OCI-LY7 (cell line): ENCODE measurements around the gene GNAZ. TPM values are rescaled to one million over a fixed set of nuclear protein-coding genes. Genes with fewer than 3 reads are reported as not detected.

Source experiments
- BruUV-seq: library from RNA; stranded (reverse); fragments of 400-500 nt; replicated peaks from 2 replicates; lab custom pipeline; 2021; lab: Mats Ljungman, UMichigan
- CTCF ChIA-PET: fragments of 300-600 bp; sonication (Branson Sonifier 250); formaldehyde crosslinking; loops from one replicate; lab custom pipeline; 2022; ENCODE audit warnings: antibody characterized with exemption; ENCODE audit not compliant: unreplicated experiment; lab: Charles Lee
- POLR2A ChIA-PET: fragments of 300-600 bp; sonication (Branson Sonifier 250); formaldehyde crosslinking; loops from one replicate; lab custom pipeline; 2022; ENCODE audit warnings: antibody characterized with exemption; lab: Charles Lee
- DNase-seq: peaks from one replicate; pipeline ENCODE4 v3.0.0-alpha.2; 2015; ENCODE audit warnings: low spot score
- H2AFZ ChIP-seq: fragments of 200-600 bp; sonication (generic), shearing (Covaris generic); 2 replicates; pipeline ENCODE4 v1.6.1; 2014; ENCODE audit warnings: mild to moderate bottlenecking, antibody characterized with exemption, low read length, moderate library complexity
- H3K27ac ChIP-seq: fragments of 200-600 bp; sonication (generic); 2 replicates; pipeline ENCODE4 v1.5.1; 2014; ENCODE audit warnings: mixed run types, low read depth, mild to moderate bottlenecking, moderate library complexity, low read length, inconsistent platforms; ENCODE audit not compliant: poor library complexity, severe bottlenecking
- H3K36me3 ChIP-seq: fragments of 200-600 bp; sonication (generic); 2 replicates; pipeline ENCODE4 v1.6.1; 2014; ENCODE audit warnings: mild to moderate bottlenecking, antibody characterized with exemption, low read length, moderate library complexity, mixed read lengths; ENCODE audit not compliant: insufficient read depth
- H3K4me1 ChIP-seq: fragments of 200-600 bp; sonication (generic); 2 replicates; pipeline ENCODE4 v1.5.1; 2014; ENCODE audit warnings: mild to moderate bottlenecking, low read length; ENCODE audit not compliant: insufficient read depth, poor library complexity, severe bottlenecking
- H3K4me2 ChIP-seq: fragments of 200-600 bp; sonication (generic); 2 replicates; pipeline ENCODE4 v1.6.1; 2014; ENCODE audit warnings: mild to moderate bottlenecking, low read length
- H3K4me3 ChIP-seq: fragments of 200-600 bp; sonication (generic); 2 replicates; pipeline ENCODE4 v1.5.1; 2014; ENCODE audit warnings: mild to moderate bottlenecking, low read depth, low read length; ENCODE audit not compliant: poor library complexity, severe bottlenecking
- H3K79me2 ChIP-seq: fragments of 200-600 bp; sonication (generic); 2 replicates; pipeline ENCODE4 v1.6.1; 2016; ENCODE audit warnings: low read depth, mild to moderate bottlenecking, low read length, moderate library complexity, mixed read lengths; ENCODE audit not compliant: insufficient read depth
- H3K9me2 ChIP-seq: fragments of 200-600 bp; sonication (generic); 2 replicates; pipeline ENCODE4 v1.6.1; 2016; ENCODE audit warnings: mild to moderate bottlenecking, low read length, mixed read lengths; ENCODE audit not compliant: insufficient read depth
- H3K9me3 ChIP-seq: fragments of 200-600 bp; sonication (generic); 2 replicates; pipeline ENCODE4 v1.6.1; 2014; ENCODE audit warnings: mild to moderate bottlenecking, mixed run types, low read length, mixed read lengths
- H4K20me1 ChIP-seq: fragments of 200-600 bp; sonication (generic); 2 replicates; pipeline ENCODE4 v1.6.1; 2014; ENCODE audit warnings: mild to moderate bottlenecking, antibody characterized with exemption, low read length, moderate library complexity, mixed read lengths; ENCODE audit not compliant: insufficient read depth
- CTCF ChIP-seq: fragments of 200-600 bp; sonication (generic); conservative IDR thresholded peaks from 2 replicates; pipeline ENCODE4 v1.5.1; 2014; ENCODE audit warnings: mild to moderate bottlenecking, antibody characterized with exemption, low read length, moderate library complexity, mixed read lengths
- EZH2phosphoT487 ChIP-seq: fragments of 200-600 bp; sonication (generic); IDR thresholded peaks from 2 replicates; pipeline ENCODE4 v1.6.1; 2018; ENCODE audit warnings: low read depth, borderline replicate concordance, mild to moderate bottlenecking, mixed run types, antibody characterized with exemption, low read length, moderate library complexity, mixed read lengths
- intact Hi-C: fragments of 100-400 bp; cut with micrococcal nuclease; formaldehyde crosslinking; loops from one replicate; pipeline ENCODE4 v1.10.0; 2022; ENCODE audit not compliant: unreplicated experiment
- total RNA-seq, 2 experiments: library from RNA; depleted of rRNA in 1 of 2; stranded (reverse); fragments of >200 nt in 1 of 2; shearing (Covaris generic) in 1 of 2; gene quantifications; 2 replicates each; pipeline ENCODE4 v1.2.3, GENCODE V29; 2014 to 2022

The GNAZ gene
- total RNA-seq, 2 experiments from 2014 or later, result 38.5 to 46.4 TPM

- intact Hi-C loops, result no loop called here
- peaks cover 19% of the 10 kb centered on the region for H3K4me1 ChIP-seq
- H3K79me2 ChIP-seq, result peaks cover under 1% of the 10 kb centered on the region; the same call in 1 of the 2 replicates
- no peaks in the 10 kb centered on the region for H3K9me2 ChIP-seq
- POLR2A ChIA-PET, result interaction anchor here (1.1 kb wide), 1 partner anchor 61 kb away, joined by 3 read pairs; no protein-coding TSS in a partner anchor
- H3K36me3 ChIP-seq, result peaks cover 31% of the 10 kb centered on the region
- no peaks in the 10 kb centered on the region for H3K9me3 ChIP-seq
- CTCF ChIA-PET, result interaction anchor here (0.6 kb wide), 1 partner anchor 79 kb away, joined by 3 read pairs; no protein-coding TSS in a partner anchor
- H3K27ac ChIP-seq, result no peak overlapping the region
- H4K20me1 ChIP-seq, result no peaks in the 10 kb centered on the region
- H3K4me2 ChIP-seq, result no peak overlapping the region
- TF ChIP-seq CTCF (0 out of 2 replicates have a peak, but pooled peaks have one; percentile 26), EZH2phosphoT487 (no peak)
- BruUV-seq, result no TSS peak
- H3K4me3 ChIP-seq, result no peak overlapping the region
- H2AFZ ChIP-seq, result no peak overlapping the region
- DNase-seq, result no peak
Measured at GRCh38 chr22:23077627-23078461, 7.5 kb downstream of the GNAZ start.

GRCh38 chr22:23078462-23078787 lies 8.1 kb downstream of the GNAZ start:
- H3K36me3 ChIP-seq, result peaks cover 25% of the 10 kb centered on the region
- DNase-seq, result no peak
- no TSS peak for BruUV-seq
- intact Hi-C loops, result no loop called here
- H3K4me2 ChIP-seq, result no peak overlapping the region
- H3K9me2 ChIP-seq, result no peaks in the 10 kb centered on the region
- no peak overlapping the region for H3K4me3 ChIP-seq
- H3K79me2 ChIP-seq, result no peaks in the 10 kb centered on the region; the same call in 1 of the 2 replicates
- CTCF ChIA-PET, result no interaction called here
- TF ChIP-seq CTCF, result no peak
- TF ChIP-seq EZH2phosphoT487, result no peak
- H3K4me1 ChIP-seq, result peaks cover 16% of the 10 kb centered on the region
- POLR2A ChIA-PET, result no interaction called here
- H3K9me3 ChIP-seq, result no peaks in the 10 kb centered on the region
- no peak overlapping the region for H2AFZ ChIP-seq
- H4K20me1 ChIP-seq, result no peaks in the 10 kb centered on the region
- no peak overlapping the region for H3K27ac ChIP-seq

GRCh38 chr22:23079240-23079768 lies 9.0 kb downstream of the GNAZ start:
- H3K4me1 ChIP-seq, result peaks cover 9% of the 10 kb centered on the region
- ChIA-PET CTCF (no interaction called here), POLR2A (no interaction called here)
- no peak for DNase-seq
- no peaks in the 10 kb centered on the region for H4K20me1 ChIP-seq
- no peak for TF ChIP-seq EZH2phosphoT487
- no peak for TF ChIP-seq CTCF
- H2AFZ ChIP-seq, result no peak overlapping the region
- no peak overlapping the region for H3K4me2 ChIP-seq
- H3K9me3 ChIP-seq, result no peaks in the 10 kb centered on the region
- intact Hi-C loops, result no loop called here
- no peak overlapping the region for H3K27ac ChIP-seq
- H3K79me2 ChIP-seq, result no peaks in the 10 kb centered on the region; the same call in 1 of the 2 replicates
- peaks cover 21% of the 10 kb centered on the region for H3K36me3 ChIP-seq
- no peaks in the 10 kb centered on the region for H3K9me2 ChIP-seq
- BruUV-seq, result no TSS peak
- no peak overlapping the region for H3K4me3 ChIP-seq
